GM18907 (cell line): ENCODE results near the gene CCP110.
A peak's percentile ranks its signal among the peaks of the same experiment; 100 is the strongest.

Experiments used
- ATAC-seq: cut with Tn5 transposase; IDR thresholded peaks from one replicate; pipeline ENCODE4 v1.9.1; 2021; ENCODE audit warnings: mild to moderate bottlenecking, moderate library complexity; ENCODE audit not compliant: unreplicated experiment

Gene CCP110

GRCh38 chr16:19523559-19524355 is at the start of gene CCP110:
CCP110 (plus strand) TSS chr16:19523942; CDS start chr16:19527882, 3,940 bp downstream.
- peak; percentile 66 for ATAC-seq

- no peak for ATAC-seq
Measured at GRCh38 chr16:19474617-19475016, 49.1 kb upstream of the CCP110 start.

GRCh38 chr16:19478505-19478904 is 45.2 kb upstream of the CCP110 start:
- ATAC-seq, result no peak

- no peak for ATAC-seq
Measured at GRCh38 chr16:19479302-19479721, 44.4 kb upstream of the CCP110 start.

- no peak for ATAC-seq
Measured at GRCh38 chr16:19481296-19481695, 42.4 kb upstream of the CCP110 start.

- ATAC-seq, result no peak
Measured at GRCh38 chr16:19481769-19482168, 42.0 kb upstream of the CCP110 start.

GRCh38 chr16:19482291-19482690 is 41.5 kb upstream of the CCP110 start:
- ATAC-seq, result no peak

- no peak for ATAC-seq
Measured at GRCh38 chr16:19484096-19484495, 39.6 kb upstream of the CCP110 start.

GRCh38 chr16:19485611-19486010 is 38.1 kb upstream of the CCP110 start:
- ATAC-seq, result no peak

- ATAC-seq, result no peak
Measured at GRCh38 chr16:19486051-19486450, 37.7 kb upstream of the CCP110 start.

GRCh38 chr16:19486750-19487325 is 36.9 kb upstream of the CCP110 start:
- ATAC-seq, result no peak

- no peak for ATAC-seq
Measured at GRCh38 chr16:19488213-19488640, 35.5 kb upstream of the CCP110 start.

- ATAC-seq, result no peak
Measured at GRCh38 chr16:19490619-19491018, 33.1 kb upstream of the CCP110 start.

- ATAC-seq, result no peak
Measured at GRCh38 chr16:19497176-19497575, 26.6 kb upstream of the CCP110 start.

GRCh38 chr16:19499006-19499405 is 24.7 kb upstream of the CCP110 start:
- ATAC-seq, result no peak

GRCh38 chr16:19499481-19499880 is 24.3 kb upstream of the CCP110 start:
- no peak for ATAC-seq

GRCh38 chr16:19502395-19503131 is 21.2 kb upstream of the CCP110 start:
- ATAC-seq, result no peak

- no peak for ATAC-seq
Measured at GRCh38 chr16:19503461-19504075, 20.2 kb upstream of the CCP110 start.

- ATAC-seq, result no peak
Measured at GRCh38 chr16:19505600-19506303, 18.0 kb upstream of the CCP110 start.

GRCh38 chr16:19506965-19507364 is 16.8 kb upstream of the CCP110 start:
- ATAC-seq, result no peak

- ATAC-seq, result no peak
Measured at GRCh38 chr16:19507867-19508266, 15.9 kb upstream of the CCP110 start.
